ENCODE results near the gene TMEM38A. TPM values are rescaled to one million over a fixed set of nuclear protein-coding genes. Genes with fewer than 3 reads are reported as not detected.
A peak's percentile ranks its signal among the peaks of the same experiment; 100 is the strongest.

TMEM38A gene
- total RNA-seq, 1 donor from 2014 or later: 0.96 TPM

- Mint-ChIP-seq H3K36me3 (ENCODE audit: low read depth) (peaks cover 35% of the 10 kb centered on the region), H3K27me3 (ENCODE audit: low read depth) (no peaks in the 10 kb centered on the region), H3K27ac (no peak overlapping the region), H3K9me3 (no peaks in the 10 kb centered on the region), H3K4me3 (ENCODE audit: low read depth) (no peak overlapping the region), H3K4me1 (ENCODE audit: low read depth) (peaks cover 29% of the 10 kb centered on the region)
- DNase-seq (ENCODE audit: low spot score): no peak
- intact Hi-C loops (cut with micrococcal nuclease): no loop called here
These were observed 35.6 kb upstream of the TMEM38A start for GRCh38 chr19:16625163-16625958.

GRCh38 chr19:16626796-16627192 lies 34.1 kb upstream of the TMEM38A start:
- no peak for DNase-seq (ENCODE audit: low spot score)
- no peaks in the 10 kb centered on the region for H3K9me3 Mint-ChIP-seq
- peaks cover 48% of the 10 kb centered on the region for H3K36me3 Mint-ChIP-seq (ENCODE audit: low read depth)
- peak overlapping the region; percentile 86 for H3K27ac Mint-ChIP-seq
- no peaks in the 10 kb centered on the region for H3K27me3 Mint-ChIP-seq (ENCODE audit: low read depth)
- intact Hi-C loops (cut with micrococcal nuclease): no loop called here
- H3K4me1 Mint-ChIP-seq (ENCODE audit: low read depth): peaks cover 29% of the 10 kb centered on the region
- H3K4me3 Mint-ChIP-seq (ENCODE audit: low read depth): peak overlapping the region; percentile 90

GRCh38 chr19:16627193-16627927 lies 33.6 kb upstream of the TMEM38A start:
- H3K36me3 Mint-ChIP-seq (ENCODE audit: low read depth): peaks cover 53% of the 10 kb centered on the region
- peak; percentile 16 for DNase-seq (ENCODE audit: low spot score)
- H3K4me1 Mint-ChIP-seq (ENCODE audit: low read depth): peaks cover 31% of the 10 kb centered on the region
- H3K4me3 Mint-ChIP-seq (ENCODE audit: low read depth): peak overlapping the region; percentile 90
- no peaks in the 10 kb centered on the region for H3K9me3 Mint-ChIP-seq
- H3K27ac Mint-ChIP-seq: peak overlapping the region; percentile 86
- intact Hi-C loops (cut with micrococcal nuclease): no loop called here
- no peaks in the 10 kb centered on the region for H3K27me3 Mint-ChIP-seq (ENCODE audit: low read depth)

- Mint-ChIP-seq H3K4me1 (ENCODE audit: low read depth) (peaks cover 36% of the 10 kb centered on the region), H3K27me3 (ENCODE audit: low read depth) (no peaks in the 10 kb centered on the region)
These were observed 33.1 kb upstream of the TMEM38A start for GRCh38 chr19:16627928-16628182.

GRCh38 chr19:16628183-16628983 lies 32.6 kb upstream of the TMEM38A start, which contains the start of gene MED26:
Gene MED26 (minus strand): TSS chr19:16628204. CDS start chr19:16627943, 261 bp downstream.
- intact Hi-C loops (cut with micrococcal nuclease): loop anchor here (1.0 kb wide), 6 partner anchors 32 to 447 kb away; partner anchors contain the start of genes C19orf44, CALR3, CHERP and HAUS8
- Mint-ChIP-seq H3K9me3 (no peaks in the 10 kb centered on the region), H3K36me3 (ENCODE audit: low read depth) (peaks cover 53% of the 10 kb centered on the region), H3K4me1 (ENCODE audit: low read depth) (peaks cover 34% of the 10 kb centered on the region), H3K4me3 (ENCODE audit: low read depth) (peak within 1 kb of the TSS; percentile 98), H3K27me3 (ENCODE audit: low read depth) (no peaks in the 10 kb centered on the region), H3K27ac (peak within 1 kb of the TSS; percentile 99)
- peak; percentile 91 for DNase-seq (ENCODE audit: low spot score)

More at GRCh38 chr19:16627928-16628182, 33.1 kb upstream of the TMEM38A start:
- Mint-ChIP-seq H3K36me3 (ENCODE audit: low read depth) (peaks cover 56% of the 10 kb centered on the region), H3K4me3 (ENCODE audit: low read depth) (peak overlapping the region; percentile 90), H3K27ac (no peak overlapping the region), H3K9me3 (no peaks in the 10 kb centered on the region)
- intact Hi-C loops (cut with micrococcal nuclease): loop anchor here (1.0 kb wide), 6 partner anchors 32 to 447 kb away; partner anchors contain the start of genes C19orf44, CALR3, CHERP and HAUS8
- DNase-seq (ENCODE audit: low spot score): no peak

- no peaks in the 10 kb centered on the region for H3K9me3 Mint-ChIP-seq
- H3K4me1 Mint-ChIP-seq (ENCODE audit: low read depth): peaks cover 34% of the 10 kb centered on the region
- no peak for DNase-seq (ENCODE audit: low spot score)
- H3K4me3 Mint-ChIP-seq (ENCODE audit: low read depth): peak overlapping the region; percentile 98
- no peaks in the 10 kb centered on the region for H3K27me3 Mint-ChIP-seq (ENCODE audit: low read depth)
- intact Hi-C loops (cut with micrococcal nuclease): loop anchor here (1.0 kb wide), 6 partner anchors 31 to 446 kb away; partner anchors contain the start of genes C19orf44, CALR3, CHERP and HAUS8
- H3K27ac Mint-ChIP-seq: peak overlapping the region; percentile 99
- H3K36me3 Mint-ChIP-seq (ENCODE audit: low read depth): peaks cover 55% of the 10 kb centered on the region
These were observed 31.8 kb upstream of the TMEM38A start for GRCh38 chr19:16628984-16629691.

- intact Hi-C loops (cut with micrococcal nuclease): no loop called here
- Mint-ChIP-seq H3K9me3 (no peaks in the 10 kb centered on the region), H3K27ac (no peak overlapping the region), H3K36me3 (ENCODE audit: low read depth) (peaks cover 48% of the 10 kb centered on the region), H3K4me3 (ENCODE audit: low read depth) (no peak overlapping the region), H3K27me3 (ENCODE audit: low read depth) (no peaks in the 10 kb centered on the region), H3K4me1 (ENCODE audit: low read depth) (peaks cover 19% of the 10 kb centered on the region)
- no peak for DNase-seq (ENCODE audit: low spot score)
These were observed 29.5 kb upstream of the TMEM38A start for GRCh38 chr19:16631465-16631864.

GRCh38 chr19:16637535-16637934 lies 23.4 kb upstream of the TMEM38A start:
- H3K9me3 Mint-ChIP-seq: no peaks in the 10 kb centered on the region
- H3K4me1 Mint-ChIP-seq (ENCODE audit: low read depth): peaks cover 3% of the 10 kb centered on the region
- intact Hi-C loops (cut with micrococcal nuclease): no loop called here
- H3K4me3 Mint-ChIP-seq (ENCODE audit: low read depth): no peak overlapping the region
- H3K27ac Mint-ChIP-seq: no peak overlapping the region
- H3K36me3 Mint-ChIP-seq (ENCODE audit: low read depth): peaks cover 56% of the 10 kb centered on the region
- DNase-seq (ENCODE audit: low spot score): no peak
- H3K27me3 Mint-ChIP-seq (ENCODE audit: low read depth): no peaks in the 10 kb centered on the region

- peaks cover 59% of the 10 kb centered on the region for H3K36me3 Mint-ChIP-seq (ENCODE audit: low read depth)
- DNase-seq (ENCODE audit: low spot score): no peak
- H3K27me3 Mint-ChIP-seq (ENCODE audit: low read depth): no peaks in the 10 kb centered on the region
- intact Hi-C loops (cut with micrococcal nuclease): no loop called here
- no peaks in the 10 kb centered on the region for H3K9me3 Mint-ChIP-seq
- H3K4me3 Mint-ChIP-seq (ENCODE audit: low read depth): no peak overlapping the region
- no peak overlapping the region for H3K27ac Mint-ChIP-seq
- peaks cover under 1% of the 10 kb centered on the region for H3K4me1 Mint-ChIP-seq (ENCODE audit: low read depth)
These were observed 22.3 kb upstream of the TMEM38A start for GRCh38 chr19:16638666-16639065.

- intact Hi-C loops (cut with micrococcal nuclease): no loop called here
- peaks cover 67% of the 10 kb centered on the region for H3K36me3 Mint-ChIP-seq (ENCODE audit: low read depth)
- no peak overlapping the region for H3K27ac Mint-ChIP-seq
- no peak for DNase-seq (ENCODE audit: low spot score)
- peaks cover 3% of the 10 kb centered on the region for H3K4me1 Mint-ChIP-seq (ENCODE audit: low read depth)
- no peaks in the 10 kb centered on the region for H3K27me3 Mint-ChIP-seq (ENCODE audit: low read depth)
- H3K9me3 Mint-ChIP-seq: no peaks in the 10 kb centered on the region
- H3K4me3 Mint-ChIP-seq (ENCODE audit: low read depth): no peak overlapping the region
These were observed 20.0 kb upstream of the TMEM38A start for GRCh38 chr19:16640951-16641350.

GRCh38 chr19:16641695-16642094 lies 19.2 kb upstream of the TMEM38A start:
- Mint-ChIP-seq H3K27ac (no peak overlapping the region), H3K4me3 (ENCODE audit: low read depth) (no peak overlapping the region), H3K9me3 (no peaks in the 10 kb centered on the region), H3K27me3 (ENCODE audit: low read depth) (no peaks in the 10 kb centered on the region), H3K4me1 (ENCODE audit: low read depth) (peaks cover 3% of the 10 kb centered on the region), H3K36me3 (ENCODE audit: low read depth) (peaks cover 72% of the 10 kb centered on the region)
- no peak for DNase-seq (ENCODE audit: low spot score)
- intact Hi-C loops (cut with micrococcal nuclease): no loop called here

GRCh38 chr19:16645140-16645539 lies 15.8 kb upstream of the TMEM38A start:
- H3K27me3 Mint-ChIP-seq (ENCODE audit: low read depth): no peaks in the 10 kb centered on the region
- intact Hi-C loops (cut with micrococcal nuclease): no loop called here
- no peak overlapping the region for H3K4me3 Mint-ChIP-seq (ENCODE audit: low read depth)
- peaks cover 5% of the 10 kb centered on the region for H3K4me1 Mint-ChIP-seq (ENCODE audit: low read depth)
- no peaks in the 10 kb centered on the region for H3K9me3 Mint-ChIP-seq
- H3K36me3 Mint-ChIP-seq (ENCODE audit: low read depth): peaks cover 74% of the 10 kb centered on the region
- H3K27ac Mint-ChIP-seq: no peak overlapping the region
- no peak for DNase-seq (ENCODE audit: low spot score)

Measured in activated T-helper 2 cell treated with anti-CD3 and anti-CD28 coated beads, Interferon-gamma antibody, Interleukin-2, Interleukin-4, amounts not matched to agents 10 μg/mL and 5 μg/mL and 100 μg/mL, durations not matched to agents 14 hours and 24 hours and 36 hours (primary cell).